Measurements from ENCODE around the gene OGA. TPM values are rescaled to one million over a fixed set of nuclear protein-coding genes. Genes with fewer than 3 reads are reported as not detected.

OGA gene
- total and polyA plus RNA-seq, 2 of the 8 experiments (the other 6 are each of a cell fraction or from before 2014, with no cell fraction given) = 31.2 to 107 TPM

DNA sequence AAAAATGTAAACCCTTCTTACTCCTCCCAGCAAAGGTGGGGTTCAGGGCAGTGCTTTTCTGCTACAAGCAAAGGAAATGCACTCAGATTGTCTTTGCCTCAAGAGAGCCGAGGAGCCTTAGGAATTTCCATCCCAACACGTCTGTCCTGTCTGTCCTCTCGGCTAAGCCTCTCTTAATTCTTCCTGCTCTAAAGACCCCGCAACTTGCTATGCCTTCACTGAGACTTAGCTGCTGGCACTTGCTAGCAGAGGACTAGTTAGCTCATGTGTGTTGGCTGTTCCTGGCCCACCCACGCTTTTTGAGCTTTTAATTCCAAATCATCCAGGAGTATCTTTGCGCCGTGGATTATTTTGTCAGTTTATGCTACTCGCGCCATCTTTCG lies 34.5 kb downstream of the OGA start:
- Histone ChIP-seq H3K56ac (replicated peaks; ENCODE audit: insufficient read length, low read depth, low read length) (no peak overlapping the region), H3K4me3 (ENCODE audit: extremely low read depth in 1 of 4, insufficient read depth in 2 of 4, low read depth in 3 of 4, low read length in 4 of 4) (peak overlapping the region; percentile 84 to 91 (median 88)), H3K23ac (ENCODE audit: insufficient read length) (no peak overlapping the region), H3K27me3 (replicated peaks in 1 of 4; ENCODE audit: control insufficient read depth in 3 of 4, extremely low read depth in 1 of 4, insufficient read depth in 3 of 4, low read length in 3 of 4) (peaks cover 0 to 11% (median 7%) of the 10 kb centered on the region in 4 experiments; a peak in 5 of 7 replicates), H3K9me3 (ENCODE audit: insufficient read depth in 2 of 2, low read depth in 1 of 2, low read length in 1 of 2) (no peaks in the 10 kb centered on the region), H3K14ac (ENCODE audit: insufficient read length) (no peak overlapping the region), H3K79me2 (ENCODE audit: control insufficient read depth in 1 of 2, insufficient read depth in 2 of 2, low read length in 2 of 2) (peaks cover 0 to 8% of the 10 kb centered on the region in 2 experiments; a peak in 1 of 4 replicates), H3K27ac (ENCODE audit: low read depth, low read length) (no peak overlapping the region; the same call in 1 of the 2 replicates), H3K23me2 (ENCODE audit: low read depth, low read length) (peaks cover 26% of the 10 kb centered on the region), H3K18ac (ENCODE audit: extremely low read depth, low read length) (no peak overlapping the region), H2BK15ac (ENCODE audit: low read length) (no peak overlapping the region), H2BK20ac (ENCODE audit: low read length) (no peak overlapping the region), H2BK12ac (ENCODE audit: low read depth, low read length) (no peak overlapping the region), H3K36me3 (ENCODE audit: control insufficient read depth in 2 of 4, insufficient read depth in 4 of 4, low read length in 3 of 4) (peaks cover 10 to 26% (median 20%) of the 10 kb centered on the region in 4 experiments), H4K91ac (replicated peaks; ENCODE audit: insufficient read length, low read length) (no peak overlapping the region), H3K4ac (replicated peaks; ENCODE audit: insufficient read length, low read depth, low read length) (no peak overlapping the region), H2BK120ac (replicated peaks; ENCODE audit: low read depth, low read length) (no peak overlapping the region), H3K9ac (replicated peaks in 1 of 4; ENCODE audit: extremely low read depth in 1 of 4, low read depth in 3 of 4, low read length in 3 of 4) (peak overlapping the region; percentile 5 to 78 (median 66)), H3K4me2 (ENCODE audit: insufficient read depth in 1 of 2, low read depth in 2 of 2, low read length in 2 of 2) (peak overlapping the region; percentile 78 to 95), H2AK5ac (ENCODE audit: low read depth, low read length) (no peak overlapping the region; the same call in 1 of the 2 replicates), H4K8ac (ENCODE audit: extremely low read depth, insufficient read depth, low read length) (no peak overlapping the region), H4K20me1 (replicated peaks in 1 of 2; ENCODE audit: control insufficient read depth in 1 of 2, insufficient read depth in 2 of 2, low read length in 2 of 2) (peaks cover 15 to 18% of the 10 kb centered on the region in 2 experiments), H2AFZ (ENCODE audit: low read length) (peak overlapping the region; percentile 37; the same call in 1 of the 2 replicates), H3K4me1 (replicated peaks in 1 of 4; ENCODE audit: control insufficient read depth in 3 of 4, insufficient read depth in 4 of 4, low read length in 3 of 4) (peaks cover 4 to 28% (median 18%) of the 10 kb centered on the region in 4 experiments), H3K79me1 (ENCODE audit: low read depth, low read length) (peaks cover 7% of the 10 kb centered on the region), H2BK5ac (ENCODE audit: low read depth, low read length) (peak overlapping the region; percentile 53; the same call in 1 of the 2 replicates), H4K5ac (ENCODE audit: insufficient read length, low read depth, low read length) (no peak overlapping the region)
- ChIA-PET CTCF (ENCODE audit: partially characterized antibody) (interaction anchor here (0.8 to 9.8 kb wide), 16 partner anchors 13 to 326 kb away, joined by 3 to 246 read pairs (median 4); partner anchors contain the start of genes DPCD and POLL), POLR2A (ENCODE audit: partially characterized antibody) (interaction anchor here (0.7 to 9.1 kb wide), 13 partner anchors 9 to 199 kb away, joined by 3 to 66 read pairs (median 5); partner anchors contain the start of gene OGA)
- TF ChIP-seq NRF1 (IDR thresholded peaks at IDR 0.05; ENCODE audit: low read depth, low read length) (no peak), SUZ12 (IDR thresholded peaks at IDR 0.05; ENCODE audit: low read length) (no peak), RNF2 (IDR thresholded peaks at IDR 0.05; ENCODE audit: borderline replicate concordance, low read depth, low read length, missing control alignments, poor library complexity, severe bottlenecking) (no peak), POLR2AphosphoS5 (IDR thresholded peaks at IDR 0.05; ENCODE audit: low read depth, low read length) (no peak), EP300 (IDR thresholded peaks at IDR 0.05; ENCODE audit: borderline replicate concordance in 1 of 2, low read depth in 2 of 2, low read length in 2 of 2) (no peak), KDM1A (IDR thresholded peaks at IDR 0.05; ENCODE audit: borderline replicate concordance, low read length) (no peak), POLR2A (IDR thresholded peaks at IDR 0.05; ENCODE audit: control extremely low read depth in 1 of 2, low read depth in 2 of 2, low read length in 2 of 2) (no peak)
- TF ChIP-seq, protein P1, sequence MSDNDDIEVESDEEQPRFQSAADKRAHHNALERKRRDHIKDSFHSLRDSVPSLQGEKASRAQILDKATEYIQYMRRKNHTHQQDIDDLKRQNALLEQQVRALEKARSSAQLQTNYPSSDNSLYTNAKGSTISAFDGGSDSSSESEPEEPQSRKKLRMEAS (IDR thresholded peaks at IDR 0.05) = no peak
- FAIRE-seq (no peak), DNase-seq (ENCODE audit: low read depth in 1 of 2, low spot score in 2 of 2) (no peak)
- WGBS, 2 experiments (ENCODE audit: extremely low coverage in 1 of 2, insufficient coverage in 1 of 2, insufficient read length in 1 of 2, insufficient replicate concordance in 2 of 2, low coverage in 1 of 2, low lambda C conversion rate in 2 of 2, missing lambda C conversion rate in 1 of 2) = 78% methylated on average over 10 of the region's 10 CpGs; no CpG with 5 or more reads in 1 of the 2 experiments

Data from H1 (cell line).